ENCODE measurements around the gene NEK11.

The NEK11 gene

DNA sequence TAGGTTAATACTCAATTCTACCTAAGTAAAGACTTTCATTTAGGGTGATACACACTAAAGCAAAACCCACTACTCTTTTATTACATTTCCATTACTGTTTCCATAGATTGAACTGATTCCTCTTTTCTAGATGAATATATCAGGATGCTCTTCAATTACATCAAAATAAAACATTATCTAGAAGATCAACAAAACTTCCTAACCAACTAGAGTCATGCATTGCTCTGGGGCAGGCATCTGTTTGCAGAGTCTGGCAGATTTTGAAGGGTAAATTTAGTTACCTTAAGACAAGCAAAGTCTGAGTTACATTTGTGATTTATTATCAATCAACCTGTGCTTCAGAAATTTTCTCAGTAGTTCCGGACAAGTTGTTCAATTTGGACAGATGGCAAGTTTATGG, 117.1 kb downstream of the NEK11 start:
- no peak for DNase-seq

DNA sequence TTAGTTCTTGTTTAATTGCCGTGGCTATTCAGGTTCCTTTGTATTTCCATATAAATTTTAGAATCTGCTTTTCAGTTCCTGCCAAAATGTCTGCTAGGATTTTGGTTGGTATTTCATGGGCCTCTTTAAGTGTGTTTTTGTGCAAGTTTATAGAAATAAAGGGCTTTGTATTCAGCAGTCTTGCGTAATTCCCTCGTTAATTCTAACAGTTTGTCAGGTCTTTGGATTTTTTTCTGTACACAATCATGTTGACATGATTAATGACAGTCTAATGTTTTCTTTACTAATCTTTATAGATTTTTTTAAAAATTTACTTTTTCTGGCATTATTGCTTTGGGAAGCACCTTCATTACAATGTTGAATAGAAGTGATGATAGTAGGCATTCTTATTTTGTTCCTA, 120.9 kb downstream of the NEK11 start:
- DNase-seq, result no peak

DNA sequence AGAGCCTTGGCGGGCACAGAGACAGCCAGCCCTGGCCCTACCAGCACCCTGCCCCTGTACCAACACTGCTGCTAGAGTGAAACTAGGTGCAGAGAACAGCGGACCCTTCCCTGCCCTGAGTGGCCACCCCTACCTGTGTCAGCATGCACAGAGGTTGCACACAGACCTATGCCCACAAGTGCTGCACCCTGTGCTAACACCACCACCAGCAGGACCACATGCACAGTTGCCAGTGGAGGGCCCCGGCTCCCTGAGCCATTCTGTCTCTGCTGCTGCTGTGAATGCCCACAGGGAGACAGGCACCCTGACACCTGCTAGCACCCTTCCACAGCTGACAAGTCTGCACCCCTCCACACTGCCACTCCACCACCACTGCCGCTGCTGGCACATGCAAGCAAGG, 131.8 kb downstream of the NEK11 start:
- DNase-seq, result no peak

DNA sequence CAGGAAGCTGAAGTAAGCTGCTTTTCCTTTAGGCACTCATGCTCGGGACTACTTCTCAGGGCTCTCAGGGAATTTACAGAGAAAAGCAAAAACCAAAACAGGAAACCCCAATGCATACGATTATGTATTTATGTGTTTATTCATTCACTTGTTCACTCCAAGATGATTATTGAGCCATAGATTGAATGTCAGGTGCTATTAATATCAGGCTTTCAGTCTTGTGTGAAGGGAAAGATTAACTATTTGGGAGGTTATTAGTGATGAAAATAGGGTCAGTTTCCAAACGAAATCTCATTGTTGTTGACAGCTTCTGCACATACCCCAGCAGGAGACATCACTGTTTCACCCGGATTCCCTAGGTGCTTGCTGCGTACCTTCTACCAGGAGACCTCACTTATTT, 135.8 kb downstream of the NEK11 start:
- no peak for DNase-seq

DNA sequence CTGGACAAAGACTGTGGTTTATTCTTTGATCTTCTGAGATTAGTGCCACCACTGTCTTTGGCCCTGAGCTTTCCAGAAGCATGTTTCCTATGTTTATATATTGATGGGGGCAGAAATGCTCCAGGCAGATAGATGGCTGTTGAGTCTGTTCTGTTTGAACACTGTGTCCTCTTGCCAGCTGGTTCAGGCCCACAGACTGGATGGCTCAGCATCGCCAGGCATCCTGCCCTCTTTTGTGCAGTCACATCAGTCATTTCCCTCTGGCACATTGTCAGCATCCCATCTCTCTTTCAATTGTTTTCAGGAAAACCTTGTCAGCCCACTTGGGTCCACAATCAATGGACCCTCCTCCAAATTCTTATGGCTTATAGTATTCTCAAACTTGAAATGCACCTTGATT, 141.2 kb downstream of the NEK11 start:
- DNase-seq, result no peak

DNA sequence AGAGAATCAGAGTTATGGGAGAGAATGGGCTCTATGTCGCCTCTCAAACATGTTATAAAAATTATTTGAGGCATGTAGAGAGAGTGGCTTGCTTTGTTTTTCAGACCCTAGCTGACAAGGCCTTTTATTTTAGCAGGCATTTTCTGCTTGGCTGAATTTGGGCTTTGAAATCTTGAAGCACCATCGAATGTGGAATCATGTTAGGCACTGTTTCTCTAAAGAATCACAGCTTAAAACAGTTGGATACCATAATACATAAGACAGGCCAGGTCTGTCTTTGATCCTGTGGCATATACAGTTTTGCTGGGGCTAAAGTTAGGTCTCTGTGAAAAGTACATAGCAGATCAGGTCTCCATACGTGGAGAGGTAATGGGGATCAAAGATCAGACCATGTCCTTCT, 142.7 kb downstream of the NEK11 start:
- DNase-seq, result no peak

DNA sequence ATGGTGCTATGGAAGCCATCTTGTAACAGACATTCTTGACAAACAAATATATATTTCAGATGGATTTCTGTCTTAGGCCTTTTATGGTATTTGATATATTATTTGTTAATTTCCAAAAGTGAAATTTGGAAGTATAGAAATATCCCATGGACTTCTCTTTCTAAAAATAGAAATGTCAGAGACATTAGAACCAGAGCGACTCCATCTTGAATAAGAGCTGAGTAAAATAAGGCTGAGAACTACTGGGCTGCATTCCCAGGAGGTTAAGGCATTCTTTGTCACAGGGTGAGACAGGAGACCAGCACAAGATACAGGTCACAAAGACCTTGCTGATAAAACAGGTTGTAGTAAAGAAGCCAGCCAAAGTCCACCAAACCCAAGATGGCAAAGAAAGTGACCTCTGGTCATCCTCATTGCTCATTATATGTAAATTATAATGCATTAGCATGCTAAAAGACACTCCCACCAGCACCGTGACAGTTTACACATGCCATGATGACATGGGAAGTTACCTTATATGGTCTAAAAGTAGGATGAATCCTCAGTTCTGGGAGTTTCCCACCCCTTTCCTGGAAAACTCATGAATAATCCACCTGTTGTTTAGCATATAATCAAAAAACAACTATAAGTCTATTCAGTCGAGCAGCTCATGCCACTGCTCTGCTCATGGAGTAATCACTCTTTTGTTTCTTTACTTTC, 146.0 kb downstream of the NEK11 start:
- DNase-seq, result no peak

DNA sequence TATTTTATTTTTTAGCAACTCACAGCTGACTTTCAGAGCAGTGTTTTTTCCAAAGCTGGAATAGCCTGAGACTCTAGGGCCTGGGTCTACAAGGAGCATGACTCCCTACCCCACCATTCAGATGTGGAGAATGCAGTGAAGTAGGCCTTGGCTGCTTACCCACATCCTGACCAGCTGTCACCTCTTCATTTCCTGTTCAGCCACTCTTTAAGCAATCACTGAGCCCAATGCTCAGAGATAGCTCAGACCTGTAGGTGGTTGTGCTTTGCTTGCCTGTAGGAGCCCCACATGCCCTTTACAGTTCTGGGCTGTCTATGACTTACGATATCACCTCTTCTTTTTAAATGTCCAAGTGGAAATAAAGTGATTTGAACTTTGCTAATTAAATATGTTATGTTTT, 148.1 kb downstream of the NEK11 start:
- DNase-seq, result no peak

DNA sequence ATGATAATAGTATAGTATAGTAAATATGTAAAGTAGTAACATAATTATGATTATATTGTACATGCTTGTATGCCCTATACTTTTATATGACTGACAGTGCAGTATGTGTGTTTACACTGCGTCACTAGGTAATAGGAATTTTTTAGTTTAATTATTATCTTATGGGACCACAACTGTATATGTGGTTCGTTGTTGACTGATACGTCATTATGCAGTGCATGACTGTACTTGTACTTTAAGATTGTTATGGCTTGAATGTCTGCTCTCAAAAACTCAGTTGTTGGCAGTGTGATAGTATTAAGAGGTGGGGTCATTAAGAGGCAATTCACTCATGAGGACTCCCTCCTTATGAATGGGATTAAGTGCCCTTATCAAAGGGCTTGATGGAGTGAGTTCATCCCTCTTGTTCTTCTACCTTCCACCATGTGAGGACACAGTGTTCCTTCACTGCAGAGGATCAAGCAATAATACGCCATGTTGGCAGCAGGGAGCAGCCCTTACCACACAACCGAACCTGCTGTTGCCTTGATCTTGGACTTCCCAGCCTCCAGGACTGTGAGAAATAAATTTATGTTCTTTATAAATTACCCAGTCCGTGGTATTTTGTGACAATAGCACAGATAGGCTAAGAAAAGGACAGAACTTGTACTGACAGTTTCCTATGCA, 152.2 kb downstream of the NEK11 start:
- no peak for DNase-seq

DNA sequence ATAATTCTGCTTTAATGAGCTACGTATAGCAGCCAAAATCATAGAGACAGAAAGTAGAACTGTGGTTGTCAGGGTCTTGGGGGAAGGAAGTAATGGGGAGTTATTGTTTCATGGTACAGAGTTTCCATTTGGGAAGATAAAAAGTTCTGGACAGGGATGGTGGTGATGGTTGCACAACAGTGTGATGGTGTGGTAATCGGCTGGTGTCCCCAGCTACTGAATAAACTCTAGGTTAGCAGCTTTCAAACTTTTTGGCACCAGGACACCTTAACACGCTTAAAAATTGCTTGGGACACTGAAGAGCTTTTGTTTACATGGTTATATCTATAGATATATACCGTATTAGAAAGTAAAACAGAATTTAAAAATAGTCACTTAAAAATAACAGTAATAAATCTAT, 166.0 kb downstream of the NEK11 start:
- no peak for DNase-seq

DNA sequence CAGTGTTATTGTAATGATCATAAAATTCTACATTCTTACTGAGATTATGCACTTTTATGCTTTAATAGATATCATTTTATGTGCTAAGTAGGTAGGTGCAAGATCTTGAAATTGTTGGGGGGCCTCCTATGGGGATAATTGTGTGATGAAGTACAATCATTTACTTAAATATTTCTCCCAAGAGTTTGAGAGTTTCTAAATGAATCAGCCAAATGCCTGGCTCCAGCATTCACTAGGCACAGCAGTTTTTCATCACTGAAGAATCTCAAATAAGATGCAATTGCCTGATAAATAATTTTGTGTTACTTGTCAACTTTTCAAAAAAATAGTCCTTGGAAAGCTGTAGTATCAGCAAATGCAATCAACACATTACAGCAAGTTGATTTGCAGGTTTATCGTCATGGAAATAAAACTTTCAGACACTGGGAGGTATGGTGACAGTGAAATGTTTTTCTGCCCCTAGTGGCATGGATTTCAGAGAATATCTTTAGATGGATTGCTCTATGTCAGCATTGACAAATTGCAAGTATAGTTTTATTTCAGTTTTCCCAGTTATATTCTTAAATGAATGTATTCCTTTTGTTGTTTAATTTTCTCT, 167.1 kb downstream of the NEK11 start:
- no peak for DNase-seq

DNA sequence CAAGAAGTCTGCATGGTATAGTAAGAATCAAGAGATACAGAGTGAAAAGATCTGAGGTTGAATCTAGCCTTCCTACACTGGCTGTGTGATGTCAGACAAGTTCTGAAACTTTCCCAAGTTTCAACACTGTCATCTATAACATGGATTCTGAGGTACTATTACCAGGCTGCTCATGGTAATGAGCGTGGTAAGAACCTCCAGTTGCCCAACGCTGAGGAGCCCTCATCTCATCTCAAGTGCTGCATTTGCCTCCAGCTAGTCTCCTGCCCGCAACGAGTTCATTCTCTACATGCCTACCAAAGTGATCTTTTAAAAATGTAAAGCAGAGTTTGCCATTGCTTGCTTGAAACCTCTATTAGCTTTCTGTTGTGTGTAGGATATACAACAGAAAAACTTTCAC, 168.1 kb downstream of the NEK11 start:
- DNase-seq, result no peak

DNA sequence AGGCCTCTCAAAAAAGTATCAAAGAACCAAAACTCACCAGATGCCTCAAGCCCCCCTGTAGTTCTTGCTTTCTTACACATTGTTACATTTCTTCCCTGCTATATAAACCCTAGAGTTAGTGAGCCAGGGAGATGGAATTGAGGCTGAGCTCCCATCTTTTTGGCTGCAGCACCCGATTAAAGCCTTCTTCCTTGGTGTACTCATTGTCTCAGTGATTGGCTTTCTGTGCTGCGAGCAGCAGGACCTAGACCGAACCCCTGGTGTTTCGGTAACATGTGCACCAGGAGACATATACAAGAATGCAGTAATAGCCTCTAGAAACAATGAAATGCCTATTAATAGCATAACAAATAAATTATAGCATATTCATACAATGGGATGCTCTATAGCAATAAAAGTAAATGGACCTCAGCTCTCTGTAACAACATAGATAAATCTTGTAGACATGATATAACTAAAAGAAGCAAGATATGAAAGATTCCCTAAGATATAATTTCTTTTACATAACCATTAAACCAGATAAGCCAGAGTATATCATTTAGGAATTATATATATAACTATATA, 174.0 kb downstream of the NEK11 start:
- no peak for DNase-seq

DNA sequence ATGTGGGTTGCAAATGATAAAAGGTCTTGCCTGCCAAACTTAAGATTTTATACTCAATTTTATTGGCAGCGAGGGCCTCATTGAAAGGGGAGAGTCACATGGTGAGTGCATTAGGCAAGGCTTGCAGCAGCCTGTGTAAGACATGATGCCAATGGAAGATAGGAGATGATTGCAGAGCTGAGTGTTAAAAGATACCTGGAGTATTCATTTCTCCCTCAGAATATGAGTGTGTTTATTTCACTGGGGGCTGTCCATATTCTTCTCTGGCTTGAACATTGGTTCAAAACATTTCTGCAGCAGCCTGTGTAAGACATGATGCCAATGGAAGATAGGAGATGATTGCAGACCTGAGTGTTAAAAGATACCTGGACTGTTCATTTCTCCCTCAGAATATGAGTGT, 189.7 kb downstream of the NEK11 start:
- no peak for DNase-seq

DNA sequence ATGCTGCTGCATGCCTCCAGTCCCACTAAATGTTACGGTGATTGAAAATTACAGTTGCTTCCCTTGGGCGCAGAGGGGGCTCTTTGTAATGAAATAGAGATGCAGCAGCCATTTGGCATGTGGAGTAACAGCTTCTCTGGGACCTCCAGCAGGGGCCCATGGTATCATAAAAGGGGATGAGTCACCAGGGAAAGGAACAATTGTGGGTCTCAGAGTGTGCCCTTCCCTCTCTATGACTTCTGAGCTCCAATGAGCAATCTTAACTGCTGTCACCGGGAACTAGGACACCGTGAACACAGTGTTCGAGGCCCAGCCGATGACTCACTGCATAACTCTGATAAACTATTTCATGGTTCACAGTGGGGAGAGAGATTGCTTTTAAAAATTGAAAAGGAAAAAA, 190.1 kb downstream of the NEK11 start:
- DNase-seq, result no peak

DNA sequence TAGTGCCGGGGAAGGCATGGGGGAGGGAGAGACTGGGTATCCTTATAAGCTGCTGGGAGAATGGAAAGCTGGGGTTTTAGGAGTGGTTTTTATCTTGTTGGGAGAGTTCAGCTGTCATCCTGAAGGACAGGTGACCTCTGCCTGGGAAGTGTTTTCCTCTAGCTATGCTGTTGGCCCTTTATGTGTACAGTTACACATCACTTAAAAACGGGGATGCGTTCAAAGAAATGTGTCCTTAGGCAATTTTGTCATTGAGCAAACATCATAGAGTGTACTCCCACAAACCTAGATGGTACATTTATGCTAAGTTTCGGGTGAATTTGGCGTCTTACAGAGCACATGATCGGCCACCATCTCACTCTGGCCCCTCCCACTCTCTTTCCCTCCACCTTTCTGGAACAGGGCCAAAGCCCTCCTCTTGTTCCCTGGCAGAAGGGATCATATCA, 190.6 kb downstream of the NEK11 start:
- DNase-seq, result no peak

DNA sequence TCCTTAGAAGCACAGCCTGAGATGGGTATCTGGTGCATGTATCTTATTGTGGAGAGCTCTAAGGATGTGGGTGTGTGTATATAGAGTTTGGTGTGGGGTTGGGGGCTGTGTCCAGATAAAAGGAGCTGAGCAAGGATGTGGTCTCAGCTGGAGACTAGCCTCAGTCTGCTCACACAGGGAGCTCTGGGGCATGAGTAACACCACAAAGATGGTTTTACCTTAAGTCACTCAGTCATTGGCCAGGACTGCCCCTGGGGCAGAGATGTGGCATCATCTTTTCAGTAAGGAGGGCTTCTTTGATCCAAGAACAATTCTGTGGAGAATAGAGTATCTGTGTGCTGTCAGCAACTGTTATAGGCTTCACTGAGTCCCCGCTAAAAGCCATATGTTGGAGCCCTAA, 191.5 kb downstream of the NEK11 start:
- DNase-seq, result no peak

DNA sequence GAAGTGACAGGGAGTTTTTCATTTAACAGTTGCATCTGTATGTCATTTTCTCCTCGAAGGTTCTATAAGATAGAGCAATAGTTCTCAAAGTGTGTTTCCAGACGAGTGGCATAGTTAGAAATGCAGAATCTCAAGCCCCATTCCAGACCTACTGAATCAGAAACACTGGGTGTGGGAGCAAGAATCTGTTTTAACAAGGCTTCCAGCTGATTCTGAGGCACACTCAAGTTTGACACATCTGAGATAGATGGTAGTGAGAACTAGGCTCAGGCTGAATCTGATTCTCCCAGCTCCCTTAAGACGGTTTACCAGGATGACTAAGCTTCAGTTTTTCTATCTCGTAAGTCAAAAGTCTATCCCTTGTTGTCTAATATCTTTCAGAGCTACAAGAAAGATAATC, 195.1 kb downstream of the NEK11 start:
- no peak for DNase-seq

DNA sequence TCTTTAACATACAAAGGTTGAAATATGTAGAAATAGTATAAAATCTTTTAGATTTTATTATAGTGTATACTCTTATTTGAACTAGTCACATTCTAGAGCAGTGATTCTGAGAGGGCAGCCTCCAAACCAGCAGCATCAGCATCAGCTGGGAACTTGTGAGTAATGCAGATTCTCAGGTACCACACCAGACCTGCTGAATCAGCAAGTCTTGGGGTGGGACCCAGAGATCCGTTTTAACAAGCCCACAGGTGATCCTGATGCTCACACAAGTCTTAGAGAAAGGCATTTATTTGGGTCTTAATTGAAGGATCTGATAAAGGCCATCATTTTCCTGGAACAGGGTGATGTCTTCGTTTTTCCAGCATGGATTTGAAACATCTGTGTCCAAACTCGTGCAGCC, 195.9 kb downstream of the NEK11 start:
- DNase-seq, result no peak

DNA sequence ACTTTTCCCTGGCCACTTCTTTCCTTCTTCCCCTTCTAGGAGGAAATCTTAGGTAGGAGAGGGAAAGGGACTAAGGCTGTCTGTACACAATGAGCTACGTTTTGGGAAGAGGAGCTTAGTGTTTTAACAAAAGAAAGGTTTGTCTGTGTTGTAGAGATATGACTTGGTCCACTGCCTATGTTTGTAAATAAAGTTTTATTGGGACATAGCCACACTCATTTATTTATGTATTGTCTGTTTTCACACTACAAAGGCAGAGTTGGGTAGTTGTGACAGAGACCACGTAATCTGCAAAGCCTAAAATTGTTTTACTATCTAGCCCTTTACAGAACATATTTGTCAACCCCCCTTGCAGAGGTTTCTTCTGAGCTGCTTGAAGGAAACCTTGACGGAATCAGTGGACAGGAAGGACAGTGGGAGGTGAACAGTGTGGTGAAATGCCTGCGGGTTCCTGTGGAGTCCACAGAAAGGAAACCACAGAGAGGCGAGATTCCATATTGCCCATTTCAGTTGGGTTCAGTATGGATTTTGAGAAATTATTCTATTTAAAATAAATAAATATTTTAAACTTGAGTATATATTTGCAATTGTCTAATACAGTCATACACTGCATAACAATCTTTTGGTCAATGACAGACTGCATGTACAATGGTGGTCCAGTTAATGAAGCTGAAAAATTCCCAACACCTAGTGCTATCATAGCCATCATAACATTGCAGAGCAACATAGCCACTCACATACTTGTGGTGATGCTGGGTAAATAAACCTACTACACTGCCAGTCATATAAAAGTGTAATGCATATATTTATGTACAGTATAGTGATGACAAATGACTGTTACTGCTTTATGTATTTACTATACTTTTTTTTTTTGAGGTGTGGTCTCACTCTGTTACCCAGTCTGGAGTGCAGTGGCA, 197.0 kb downstream of the NEK11 start:
- no peak for DNase-seq

DNA sequence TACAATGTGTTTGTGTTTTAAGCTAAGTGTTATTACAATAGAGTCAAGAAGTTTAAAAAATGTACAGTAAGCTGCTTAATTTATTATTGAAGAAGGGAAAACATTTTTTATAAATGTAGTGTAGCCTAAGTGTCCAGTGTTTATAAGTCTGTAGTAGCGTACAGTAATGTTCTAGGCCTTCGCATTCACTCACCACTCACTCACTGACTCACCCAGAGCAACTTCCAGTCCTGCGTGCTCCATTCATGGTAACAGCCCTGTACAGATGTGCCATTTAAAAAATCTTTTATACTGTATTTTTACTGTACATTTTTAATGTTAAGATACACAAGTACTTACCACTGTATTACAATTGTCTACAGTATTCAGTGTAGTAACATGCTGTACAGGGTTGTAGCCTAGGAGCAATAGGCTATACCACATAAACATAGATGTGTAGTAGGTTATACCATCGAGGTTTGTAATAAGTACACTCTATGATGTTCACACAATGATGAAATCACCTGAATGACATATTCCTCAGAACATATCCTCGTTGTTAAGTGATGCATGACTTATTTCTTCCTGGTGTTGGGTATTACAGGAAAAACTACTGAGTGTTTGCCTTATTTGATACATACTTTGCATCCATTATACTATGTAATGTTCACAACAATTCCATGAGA, 198.3 kb downstream of the NEK11 start:
- no peak for DNase-seq

DNA sequence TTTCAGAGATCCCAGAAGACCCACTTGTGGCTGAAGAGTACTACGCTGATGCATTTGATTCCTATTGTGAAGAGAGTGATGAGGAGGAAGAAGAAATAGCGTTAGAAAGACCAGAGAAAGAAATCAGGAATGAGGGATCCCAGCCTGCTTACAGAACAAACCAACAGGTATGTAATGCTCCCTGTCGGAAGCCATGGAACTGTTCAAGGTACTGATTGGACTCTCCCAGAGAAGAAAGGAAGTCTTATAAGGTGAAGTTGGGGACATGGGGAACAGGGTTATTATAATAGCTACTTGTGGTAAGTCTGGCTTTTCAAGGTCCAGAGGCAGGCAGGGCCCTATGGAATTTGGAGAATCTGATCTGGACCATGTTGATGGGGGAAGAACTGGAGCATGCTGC, 201.8 kb downstream of the NEK11 start:
- no peak for DNase-seq
